Activated T-cell treated with anti-CD3 and anti-CD28 coated beads for 48 hours (primary cell): Measurements from ENCODE around the gene GRM1.

ENCODE experiments used
- DNase-seq: peaks from one replicate; pipeline ENCODE4 v3.0.0-alpha.2; 2020; ENCODE audit warnings: low read depth

GRM1 gene

GRCh38 chr6:146281651-146282362 is 252.9 kb downstream of the GRM1 start:
- no peak for DNase-seq

DNA sequence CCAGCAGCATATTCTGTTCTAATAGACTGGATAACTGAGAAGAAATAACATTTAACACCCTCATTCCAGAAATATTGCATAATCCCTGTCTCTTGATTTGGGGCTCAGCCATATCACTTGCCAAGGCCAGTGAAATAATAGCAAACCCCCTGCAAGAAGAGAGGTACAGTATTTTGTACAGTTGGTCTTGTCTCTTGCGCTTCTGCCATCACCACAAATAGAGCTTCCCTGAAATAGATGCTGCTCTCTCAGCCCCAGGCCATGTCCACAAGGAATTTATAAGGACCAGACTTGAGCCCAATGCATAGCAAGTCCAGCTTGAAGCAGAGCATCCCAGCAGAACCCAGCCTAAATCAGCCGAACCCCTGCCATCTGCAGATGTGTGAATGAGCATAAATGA is 254.0 kb downstream of the GRM1 start:
- no peak for DNase-seq

- DNase-seq: no peak
These were observed 255.4 kb downstream of the GRM1 start for GRCh38 chr6:146284311-146284710.

GRCh38 chr6:146286961-146287360 is 258.1 kb downstream of the GRM1 start:
- no peak for DNase-seq

DNA sequence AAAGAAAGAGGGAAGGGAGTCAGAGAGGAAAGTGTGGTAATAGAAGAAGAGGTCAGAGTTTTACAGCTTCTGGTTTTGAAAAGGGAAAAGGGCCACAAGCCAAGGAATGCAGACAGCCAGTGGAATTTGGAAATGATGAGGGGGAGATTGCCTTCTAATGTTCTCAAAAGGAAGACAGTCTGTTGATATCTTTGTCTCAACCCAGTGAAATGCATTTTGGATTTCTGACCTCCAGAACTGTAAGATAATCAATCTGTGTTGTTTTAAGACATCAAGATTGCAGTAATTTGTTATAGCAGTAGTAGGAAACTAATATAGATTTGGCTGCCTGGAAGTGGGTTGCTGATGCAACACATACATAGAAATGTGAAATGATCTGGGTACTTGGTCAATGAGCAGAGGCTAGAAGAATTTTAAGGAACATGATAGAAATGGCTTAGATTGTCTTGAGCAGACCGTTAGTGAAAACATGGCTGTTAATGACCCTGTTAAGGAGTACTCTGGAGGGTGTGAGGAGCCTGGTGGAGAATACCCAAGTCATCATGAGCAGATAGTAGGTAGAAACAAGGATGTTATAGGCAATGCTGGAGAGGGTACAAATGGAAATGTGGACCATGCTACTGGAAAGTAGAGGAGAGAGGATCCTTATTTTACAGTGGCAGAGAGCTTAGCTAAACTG is 259.0 kb downstream of the GRM1 start:
- no peak for DNase-seq

DNA sequence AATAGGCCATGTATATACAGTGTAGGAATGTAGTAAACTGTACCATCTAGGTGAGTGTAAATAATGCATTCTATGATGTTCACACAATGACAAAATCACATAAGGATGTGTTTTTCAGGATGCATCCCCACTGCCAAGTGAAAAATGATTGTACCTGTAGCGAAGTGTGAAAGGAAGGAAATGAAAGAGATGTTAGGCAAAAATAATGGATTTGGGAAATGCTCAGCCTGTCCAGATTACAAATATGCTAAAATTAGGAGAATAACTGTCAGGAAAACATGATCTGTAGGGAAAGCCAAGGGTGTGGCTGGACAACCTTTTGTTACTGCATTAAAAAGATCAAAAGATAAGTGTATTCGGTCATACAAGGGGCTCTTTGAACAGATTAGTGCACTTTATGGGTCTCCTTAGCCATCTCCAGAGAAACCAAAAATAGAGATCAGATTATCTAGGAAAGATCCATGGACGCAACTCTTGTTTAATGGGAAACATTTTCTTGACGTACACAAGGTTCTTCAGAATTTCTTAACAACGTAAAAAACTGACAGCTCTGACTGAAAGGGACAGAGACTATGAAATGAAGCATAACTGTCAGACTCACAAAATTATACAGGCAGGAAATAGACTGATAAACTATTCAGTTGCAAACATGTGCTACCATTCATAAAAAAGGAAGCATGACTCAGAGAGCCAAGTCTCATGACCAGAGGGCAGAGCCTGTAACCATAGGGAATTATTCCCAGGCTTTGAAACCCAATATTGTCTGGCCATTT is 261.1 kb downstream of the GRM1 start:
- DNase-seq: no peak

DNA sequence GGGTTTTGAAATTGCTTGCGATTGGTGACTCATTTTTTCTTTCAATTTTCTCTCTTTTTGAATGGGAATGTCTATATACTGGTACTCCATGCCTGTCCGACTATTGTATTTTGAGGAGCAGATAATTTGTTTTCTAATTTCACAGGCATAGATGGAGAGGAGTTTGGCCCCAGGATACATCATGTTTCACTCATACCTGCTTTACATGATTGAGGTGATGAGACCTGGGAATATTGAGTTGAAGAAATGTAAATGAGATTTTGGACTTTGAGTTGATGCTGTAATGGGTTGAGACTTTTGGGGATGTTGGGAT is 261.7 kb downstream of the GRM1 start:
- no peak for DNase-seq

- DNase-seq: no peak
These were observed 263.6 kb downstream of the GRM1 start for GRCh38 chr6:146292506-146292905.

- DNase-seq: no peak
These were observed 266.8 kb downstream of the GRM1 start for GRCh38 chr6:146295695-146296094.

DNA sequence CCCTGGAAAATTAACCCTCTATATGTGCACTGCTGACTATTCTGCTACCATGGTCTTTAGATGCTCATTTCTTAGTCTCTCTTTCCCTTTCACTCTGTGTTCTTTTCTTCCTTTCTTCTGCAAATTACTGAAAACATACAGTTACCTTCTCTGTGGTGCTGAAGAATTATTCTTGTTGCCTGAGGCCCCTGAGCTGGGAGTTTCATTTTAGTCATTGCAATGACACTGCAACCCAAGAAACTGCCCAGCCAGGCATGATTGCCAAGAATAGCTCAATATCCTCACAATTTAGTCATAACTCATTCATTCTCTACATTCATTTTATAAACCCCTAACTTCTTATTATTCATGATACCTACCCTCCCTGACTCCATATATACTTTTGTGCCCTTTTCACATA is 269.0 kb downstream of the GRM1 start:
- no peak for DNase-seq

DNA sequence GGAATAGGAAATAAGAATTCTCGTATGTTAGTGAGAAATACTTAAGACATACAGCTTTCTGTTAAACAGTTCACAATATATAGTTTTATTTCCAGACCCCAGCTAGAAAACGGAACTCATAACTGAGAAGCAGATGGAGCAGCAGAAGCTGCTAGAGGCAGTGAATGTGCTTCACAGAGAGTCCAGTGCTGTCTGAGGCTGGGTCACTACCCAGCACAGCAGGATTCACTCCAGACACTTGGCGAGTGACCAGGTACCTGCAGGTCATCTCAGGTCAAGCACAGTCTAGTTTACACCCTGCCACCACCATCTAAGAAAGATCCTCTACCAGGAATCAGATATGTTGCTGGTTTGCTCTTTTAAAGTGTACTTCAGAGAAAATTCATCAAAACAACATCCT is 271.7 kb downstream of the GRM1 start:
- no peak for DNase-seq

DNA sequence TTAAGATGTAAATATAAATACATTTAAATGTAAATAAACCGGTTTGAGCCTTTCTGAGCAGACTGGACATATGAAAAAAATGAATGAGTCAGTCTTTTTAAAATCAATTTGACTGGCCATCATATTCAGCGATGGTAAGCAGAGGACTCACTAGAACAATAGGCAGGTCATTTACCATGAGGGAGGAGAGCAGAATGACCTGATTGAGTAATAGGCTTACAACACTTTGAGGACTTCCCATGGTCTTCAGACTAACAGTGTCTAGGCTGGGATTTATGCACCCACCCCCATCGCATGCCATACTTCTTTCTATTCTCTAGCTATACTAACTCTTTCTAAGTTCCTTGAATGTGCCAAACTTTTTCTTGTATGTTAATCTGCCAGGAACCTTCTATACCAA is 272.9 kb downstream of the GRM1 start:
- no peak for DNase-seq

DNA sequence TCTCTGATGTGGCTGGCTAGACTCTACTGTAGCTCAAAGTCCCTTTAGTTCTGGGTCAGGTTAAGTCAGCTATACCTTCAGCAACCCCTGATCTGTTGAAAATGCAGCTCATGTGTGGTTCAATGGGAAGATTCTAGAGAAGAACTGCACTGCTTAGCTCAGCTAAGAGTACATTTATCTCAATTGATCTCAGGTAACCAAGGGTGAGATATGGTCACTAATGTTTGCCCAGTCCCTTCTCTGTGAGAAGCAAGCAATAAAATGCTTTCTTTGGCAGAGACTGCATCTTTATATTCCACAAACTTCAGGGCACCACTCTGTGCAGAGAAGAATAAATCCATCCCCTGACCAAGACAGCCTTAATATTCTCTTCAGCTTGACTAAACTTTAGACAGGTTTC is 274.1 kb downstream of the GRM1 start:
- no peak for DNase-seq

- DNase-seq: no peak
These were observed 275.3 kb downstream of the GRM1 start for GRCh38 chr6:146304181-146304580.

- no peak for DNase-seq
These were observed 276.2 kb downstream of the GRM1 start for GRCh38 chr6:146305092-146305491.

DNA sequence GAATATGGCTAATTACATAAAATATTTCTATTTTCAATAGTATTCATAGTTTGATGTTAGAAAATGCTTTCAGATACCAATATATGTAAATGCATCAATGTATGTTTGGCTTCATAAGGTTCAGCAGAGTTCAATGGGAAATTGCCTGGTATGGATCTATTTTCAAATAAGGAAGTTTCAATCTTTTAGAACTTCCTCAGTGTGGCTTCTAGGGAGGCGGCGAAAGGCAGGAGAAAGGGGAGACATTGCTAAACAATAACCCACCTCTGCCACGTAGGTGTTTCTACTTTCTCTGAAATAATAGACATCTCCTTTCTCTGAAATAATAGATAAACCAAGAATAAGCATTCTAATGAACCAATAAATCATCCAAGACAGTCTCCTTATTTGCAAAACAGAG is 277.1 kb downstream of the GRM1 start:
- no peak for DNase-seq

- no peak for DNase-seq
These were observed 281.8 kb downstream of the GRM1 start for GRCh38 chr6:146310628-146311027.

- DNase-seq: no peak
These were observed 282.2 kb downstream of the GRM1 start for GRCh38 chr6:146311079-146311478.

GRCh38 chr6:146312608-146313007 is 283.7 kb downstream of the GRM1 start:
- no peak for DNase-seq

DNA sequence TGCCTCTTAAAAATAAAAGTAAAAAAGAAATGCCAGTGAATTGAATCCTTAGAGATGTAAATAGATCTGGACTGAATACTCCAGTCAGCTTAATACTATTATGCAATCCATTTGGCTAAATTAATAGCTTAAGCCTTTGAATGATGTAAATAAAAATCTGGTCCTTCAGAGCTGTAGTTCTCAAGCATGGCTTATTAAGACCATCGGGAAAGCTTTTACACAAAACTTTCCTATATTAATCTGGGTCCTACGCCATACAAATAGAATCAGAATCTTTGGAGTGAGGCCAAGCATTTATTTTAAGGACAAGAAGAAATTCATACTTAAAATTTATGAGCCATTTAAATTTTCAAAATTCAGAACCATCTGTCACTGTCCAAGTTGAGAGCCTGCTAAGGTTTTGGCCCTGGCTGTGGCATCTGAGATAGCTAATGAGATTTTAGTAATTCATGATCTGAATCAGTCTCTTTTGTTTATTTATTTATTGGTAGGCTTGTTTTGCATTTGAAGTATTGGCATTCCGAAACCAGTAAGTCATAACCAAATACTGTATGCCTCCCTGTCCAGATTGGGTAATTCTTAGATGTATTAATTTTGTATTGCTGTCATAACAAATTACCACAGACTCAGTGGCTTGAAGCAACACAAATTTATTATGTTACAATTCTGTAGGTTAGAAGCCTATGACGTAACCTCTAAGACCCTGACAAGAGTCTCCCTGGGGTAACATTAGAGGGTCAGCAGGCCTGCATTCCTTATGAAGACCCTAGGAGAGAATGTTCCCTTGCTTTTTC is 286.7 kb downstream of the GRM1 start:
- DNase-seq: no peak

- DNase-seq: no peak
These were observed 287.3 kb downstream of the GRM1 start for GRCh38 chr6:146316175-146316495.

DNA sequence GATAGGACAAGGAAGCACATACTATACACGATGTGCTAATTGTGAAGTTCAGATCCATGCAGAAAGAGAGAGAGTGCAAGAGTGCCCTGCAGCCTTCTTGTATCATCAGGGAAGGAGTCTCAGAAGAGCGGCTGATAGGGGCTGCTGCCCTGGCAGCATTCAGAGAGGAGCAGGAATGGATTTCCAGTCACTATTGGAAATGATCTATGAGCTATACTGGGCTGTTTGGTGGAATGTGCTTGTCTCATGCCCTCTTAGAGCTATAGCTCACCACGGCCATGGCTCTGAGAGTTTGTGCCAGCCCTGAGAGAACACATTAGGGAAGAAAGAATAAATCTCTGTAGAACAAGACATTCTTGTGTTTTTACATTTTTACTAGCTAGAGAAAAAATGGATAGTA is 302.2 kb downstream of the GRM1 start:
- DNase-seq: no peak

GRCh38 chr6:146335336-146335735 is 306.5 kb downstream of the GRM1 start:
- no peak for DNase-seq
